CD4-positive, CD25-positive, alpha-beta regulatory T cell (primary cell): ENCODE measurements around the gene OR2J2. TPM values are rescaled to one million over a fixed set of nuclear protein-coding genes. Genes with fewer than 3 reads are reported as not detected.

Source experiments
- polyA plus RNA-seq, 4 donors: library from polyadenylated mRNA; unstranded; fragments of 300-500 nt; fragmentation: Illumina TruSeq; gene quantifications; one replicate each; pipeline ENCODE4 v1.2.3, GENCODE V29; 2021
- total RNA-seq: library from RNA; stranded (reverse); gene quantifications from one replicate; pipeline ENCODE4 v1.2.3, GENCODE V29; 2022

OR2J2 gene
- total and polyA plus RNA-seq, 5 donors from 2014 or later, result not detected

Other genes starting within 250 kb of the OR2J2 start
- 23.5 TPM for gene TRIM27, start 246.9 kb upstream of the OR2J2 start, total RNA-seq
- 10 to 100 TPM; 46.2 to 76.4 (median 59.4) TPM for gene TRIM27, start 246.9 kb upstream of the OR2J2 start, polyA plus RNA-seq
- gene ZNF311, start 165.6 kb upstream of the OR2J2 start, total RNA-seq, result not detected
- gene ZNF311, start 165.6 kb upstream of the OR2J2 start, polyA plus RNA-seq, result under 1 TPM in 2 of 4 donors, not detected in 2; 0.13 to 0.54 TPM
- gene OR2W1, start 125.7 kb upstream of the OR2J2 start, total RNA-seq, result not detected
- not detected for gene OR2W1, start 125.7 kb upstream of the OR2J2 start, polyA plus RNA-seq
- gene OR2B3, start 83.6 kb upstream of the OR2J2 start, total RNA-seq, result not detected
- not detected for gene OR2B3, start 83.6 kb upstream of the OR2J2 start, polyA plus RNA-seq
- not detected for gene OR2J1, start 71.4 kb upstream of the OR2J2 start, total RNA-seq
- not detected for gene OR2J1, start 71.4 kb upstream of the OR2J2 start, polyA plus RNA-seq
- gene OR2J3, start 62.8 kb upstream of the OR2J2 start, total RNA-seq, result not detected
- gene OR2J3, start 62.8 kb upstream of the OR2J2 start, polyA plus RNA-seq, result not detected
- not detected for gene OR14J1, start 130.8 kb downstream of the OR2J2 start, total RNA-seq
- not detected for gene OR14J1, start 130.8 kb downstream of the OR2J2 start, polyA plus RNA-seq
- not detected for gene OR5V1, start 198.0 kb downstream of the OR2J2 start, total RNA-seq
- not detected for gene OR5V1, start 198.0 kb downstream of the OR2J2 start, polyA plus RNA-seq
- not detected for gene OR12D3, start 204.4 kb downstream of the OR2J2 start, total RNA-seq
- gene OR12D3, start 204.4 kb downstream of the OR2J2 start, polyA plus RNA-seq, result not detected
- not detected for gene OR12D2, start 224.7 kb downstream of the OR2J2 start, total RNA-seq
- gene OR12D2, start 224.7 kb downstream of the OR2J2 start, polyA plus RNA-seq, result not detected
- gene OR12D1, start 244.0 kb downstream of the OR2J2 start, total RNA-seq, result not detected
- gene OR12D1, start 244.0 kb downstream of the OR2J2 start, polyA plus RNA-seq, result not detected